Neural cell (in vitro differentiated cells): ENCODE data around the gene RGS16.

ENCODE experiments used
- EP300 ChIP-seq: fragments of 450-650 bp; conservative IDR thresholded peaks from 2 replicates; pipeline ENCODE4 v1.6.1; 2014; ENCODE audit warnings: antibody characterized with exemption, mild to moderate bottlenecking, moderate library complexity; ENCODE audit not compliant: poor library complexity, severe bottlenecking
- POLR2AphosphoS5 ChIP-seq: IDR thresholded peaks from 2 replicates; pipeline ENCODE4 v1.6.1; 2012
- TF ChIP-seq, protein P1 (sequence below): fragments of 450-650 bp; IDR thresholded peaks from 2 replicates; pipeline ENCODE4 v1.5.1; 2014; ENCODE audit warnings: antibody characterized with exemption, mild to moderate bottlenecking, moderate library complexity; ENCODE audit not compliant: poor library complexity, severe bottlenecking

DNA sequence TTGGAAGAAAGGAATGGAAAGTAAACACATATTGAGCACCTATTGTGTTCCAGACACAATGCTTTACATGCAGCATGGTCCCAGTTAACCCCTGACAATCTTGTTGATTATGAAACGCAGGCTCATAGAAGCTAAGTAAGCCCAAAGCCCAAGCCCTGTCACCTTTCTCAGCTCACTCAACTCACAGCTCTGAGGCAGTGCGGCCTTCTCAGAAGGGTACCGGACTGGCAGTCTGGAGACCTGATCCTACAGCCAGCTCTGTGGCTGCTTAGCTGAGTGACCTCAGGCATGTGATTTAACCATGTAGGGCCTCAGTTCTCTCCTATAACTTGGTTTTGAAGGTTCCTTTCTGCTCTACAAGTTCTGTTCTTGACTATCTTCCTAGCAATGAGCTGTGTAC lies 14.7 kb downstream of the RGS16 start:
- TF ChIP-seq, protein P1, sequence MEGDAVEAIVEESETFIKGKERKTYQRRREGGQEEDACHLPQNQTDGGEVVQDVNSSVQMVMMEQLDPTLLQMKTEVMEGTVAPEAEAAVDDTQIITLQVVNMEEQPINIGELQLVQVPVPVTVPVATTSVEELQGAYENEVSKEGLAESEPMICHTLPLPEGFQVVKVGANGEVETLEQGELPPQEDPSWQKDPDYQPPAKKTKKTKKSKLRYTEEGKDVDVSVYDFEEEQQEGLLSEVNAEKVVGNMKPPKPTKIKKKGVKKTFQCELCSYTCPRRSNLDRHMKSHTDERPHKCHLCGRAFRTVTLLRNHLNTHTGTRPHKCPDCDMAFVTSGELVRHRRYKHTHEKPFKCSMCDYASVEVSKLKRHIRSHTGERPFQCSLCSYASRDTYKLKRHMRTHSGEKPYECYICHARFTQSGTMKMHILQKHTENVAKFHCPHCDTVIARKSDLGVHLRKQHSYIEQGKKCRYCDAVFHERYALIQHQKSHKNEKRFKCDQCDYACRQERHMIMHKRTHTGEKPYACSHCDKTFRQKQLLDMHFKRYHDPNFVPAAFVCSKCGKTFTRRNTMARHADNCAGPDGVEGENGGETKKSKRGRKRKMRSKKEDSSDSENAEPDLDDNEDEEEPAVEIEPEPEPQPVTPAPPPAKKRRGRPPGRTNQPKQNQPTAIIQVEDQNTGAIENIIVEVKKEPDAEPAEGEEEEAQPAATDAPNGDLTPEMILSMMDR, result no peak
- TF ChIP-seq EP300 (no peak), POLR2AphosphoS5 (no peak)
